ENCODE measurements around the gene TMC8.

The TMC8 gene

DNA sequence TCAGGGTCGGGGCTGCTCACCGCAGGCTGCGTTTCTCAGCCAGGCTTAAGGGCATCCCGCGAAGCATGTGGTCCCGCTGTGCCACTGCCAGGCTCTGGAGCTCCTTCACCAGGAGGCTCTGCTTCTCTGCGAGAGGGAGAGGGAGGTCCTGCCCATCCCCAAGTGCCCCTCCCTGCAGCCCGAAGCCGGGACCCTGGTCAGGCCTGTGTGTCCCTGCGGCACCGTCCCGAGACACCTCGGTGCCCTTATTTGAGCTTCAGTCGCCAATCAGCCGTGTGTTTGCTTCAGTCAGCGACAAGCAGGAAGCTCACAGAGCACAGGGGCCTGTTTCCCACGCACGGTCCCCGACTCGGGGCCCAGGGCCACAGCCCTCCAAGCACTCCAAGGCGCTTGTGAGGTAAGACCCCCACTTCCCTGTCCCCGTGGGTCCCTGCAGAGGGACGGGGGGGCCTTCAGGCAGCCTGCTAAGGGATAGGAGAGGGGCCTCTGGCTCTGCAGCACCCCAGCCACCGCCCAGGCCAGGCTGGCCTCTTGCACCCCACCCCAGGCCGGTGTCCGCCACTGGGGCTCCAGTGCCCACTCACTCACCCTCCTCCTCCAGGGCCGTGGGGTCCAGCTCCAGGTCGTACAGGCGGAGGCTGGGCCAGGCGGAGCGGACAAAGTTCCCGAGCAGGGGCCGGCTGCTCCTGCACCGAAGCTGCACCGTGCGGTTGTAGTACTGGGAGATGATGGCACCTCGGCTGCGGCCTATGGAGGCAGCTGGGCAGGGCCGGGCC, 5.2 kb upstream of the TMC8 start:
- no peak for DNase-seq

DNA sequence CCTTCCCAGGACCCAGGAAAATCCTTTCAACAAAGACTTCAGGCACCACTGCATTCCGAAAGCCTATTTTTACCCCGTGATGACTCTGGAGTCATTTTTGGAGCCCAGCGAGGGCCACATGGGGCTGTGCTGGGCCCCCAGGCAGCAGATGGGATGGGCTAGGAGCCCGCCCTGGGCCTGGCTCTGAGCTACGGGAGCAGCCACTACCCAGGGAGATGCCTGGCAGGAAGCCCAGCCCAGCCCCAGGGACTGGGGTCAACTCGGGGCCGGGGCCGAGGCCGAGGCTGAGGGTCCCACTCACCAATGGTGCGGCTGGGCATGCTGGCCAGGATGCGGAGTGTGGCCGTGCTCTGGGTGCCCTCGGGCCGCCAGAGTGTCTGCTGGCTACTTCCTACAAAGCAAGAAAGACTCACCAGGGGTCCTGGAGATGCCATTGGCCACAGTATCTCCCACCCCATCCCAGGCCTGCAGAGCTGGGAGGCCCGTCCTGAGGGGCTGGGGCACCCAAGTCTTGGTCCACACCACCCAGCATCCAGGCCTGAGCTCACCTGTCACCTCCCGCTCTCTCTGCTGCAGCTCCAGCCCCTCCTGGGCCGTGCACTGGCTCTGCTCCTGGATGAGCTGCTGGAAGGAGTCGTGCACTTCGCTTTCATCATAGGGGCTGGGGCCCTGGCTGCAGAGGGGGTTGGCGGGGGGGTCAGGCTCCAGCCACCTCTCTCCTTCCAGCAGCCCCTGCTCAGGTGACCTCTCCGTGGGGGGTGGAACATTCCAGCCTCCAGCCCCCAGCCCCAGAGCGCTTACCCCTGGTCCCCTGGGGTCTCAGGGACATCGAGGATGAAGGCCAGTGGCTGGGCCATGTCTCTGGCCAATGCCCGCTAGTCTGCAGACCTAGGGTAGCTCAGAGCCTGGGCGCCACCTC, 4.3 kb upstream of the TMC8 start:
- DNase-seq = no peak

DNA sequence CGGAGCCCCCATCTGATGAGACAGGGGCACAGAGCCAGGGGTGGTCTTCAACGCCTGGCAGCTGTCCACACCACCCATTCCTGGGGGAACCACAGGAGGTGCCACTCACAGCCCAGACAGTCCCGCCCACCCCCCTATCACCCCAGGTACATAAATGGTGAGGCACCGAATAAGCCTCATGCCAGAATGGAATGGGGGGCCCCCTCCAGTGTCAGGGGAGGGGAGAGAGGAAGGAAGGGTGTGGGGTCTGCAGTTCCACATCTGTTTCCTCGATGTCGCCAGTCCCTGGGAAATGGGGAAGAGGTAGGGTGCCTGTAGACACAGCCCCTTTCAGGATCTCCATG, 3.7 kb upstream of the TMC8 start:
- DNase-seq = no peak

DNA sequence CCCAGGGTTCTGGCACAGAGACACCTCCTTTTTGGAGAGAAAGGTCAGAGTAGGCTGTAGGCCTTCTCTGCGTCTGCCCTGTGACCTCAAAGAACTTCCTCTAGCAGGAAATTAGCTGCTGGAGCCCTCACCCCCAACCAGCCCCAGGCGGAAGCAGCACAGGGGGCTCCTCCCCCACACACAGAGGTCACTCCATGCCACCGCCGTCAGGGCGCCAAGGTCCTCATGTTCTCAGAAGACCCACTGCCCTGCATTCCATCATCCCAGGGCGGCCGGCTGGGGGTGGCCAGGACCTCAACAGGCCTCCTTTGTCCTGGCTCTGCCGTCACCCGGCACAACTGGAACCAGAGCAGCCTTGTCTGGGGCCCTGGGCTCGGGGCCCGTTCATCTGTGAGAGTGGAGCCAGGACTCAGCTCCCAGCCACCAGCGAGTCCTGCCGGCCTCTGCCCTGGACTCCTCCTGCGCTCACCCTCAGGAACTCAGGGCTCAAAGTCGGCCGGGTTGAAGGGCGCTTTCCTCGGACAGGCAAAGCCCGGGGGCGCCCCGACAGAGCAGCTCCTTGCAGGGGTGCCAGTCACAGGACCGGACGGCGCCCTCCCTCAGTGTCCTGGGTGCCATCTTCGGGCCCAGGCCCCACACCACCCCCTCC, 3.2 kb upstream of the TMC8 start:
- no peak for DNase-seq

DNA sequence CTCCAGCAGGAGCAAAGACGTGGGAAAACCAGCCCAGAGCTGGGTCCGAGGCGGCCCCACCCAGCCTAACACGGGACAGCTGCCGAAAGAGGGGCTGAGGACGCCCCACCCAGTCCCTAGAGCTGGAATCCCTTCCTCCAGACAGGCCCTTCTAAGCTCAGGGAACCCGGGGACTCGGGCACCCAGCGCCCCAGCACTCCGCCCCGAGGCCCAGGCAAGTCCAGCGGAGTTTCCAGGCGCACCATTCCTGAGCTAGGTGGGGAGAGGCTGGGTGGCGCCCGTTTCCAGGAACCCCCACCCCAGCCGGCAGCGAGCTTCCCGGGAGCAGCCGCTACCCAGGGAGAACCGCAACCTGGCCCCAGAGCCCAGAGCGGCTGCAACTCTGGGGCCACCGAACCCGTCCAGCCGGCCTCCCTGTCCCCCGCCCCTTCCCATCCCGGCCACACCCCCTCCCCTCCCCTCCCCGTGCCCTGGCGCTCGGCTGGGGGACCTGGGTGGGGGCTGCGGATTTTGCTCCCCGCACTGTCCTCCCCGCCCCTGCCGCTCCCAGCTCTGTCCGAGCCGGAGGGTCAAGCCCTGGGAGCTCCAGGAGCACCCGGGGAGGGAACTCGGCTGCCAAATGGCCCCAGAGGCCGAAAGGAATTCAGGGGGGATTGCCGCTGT, 2.6 kb upstream of the TMC8 start:
- no peak for DNase-seq

DNA sequence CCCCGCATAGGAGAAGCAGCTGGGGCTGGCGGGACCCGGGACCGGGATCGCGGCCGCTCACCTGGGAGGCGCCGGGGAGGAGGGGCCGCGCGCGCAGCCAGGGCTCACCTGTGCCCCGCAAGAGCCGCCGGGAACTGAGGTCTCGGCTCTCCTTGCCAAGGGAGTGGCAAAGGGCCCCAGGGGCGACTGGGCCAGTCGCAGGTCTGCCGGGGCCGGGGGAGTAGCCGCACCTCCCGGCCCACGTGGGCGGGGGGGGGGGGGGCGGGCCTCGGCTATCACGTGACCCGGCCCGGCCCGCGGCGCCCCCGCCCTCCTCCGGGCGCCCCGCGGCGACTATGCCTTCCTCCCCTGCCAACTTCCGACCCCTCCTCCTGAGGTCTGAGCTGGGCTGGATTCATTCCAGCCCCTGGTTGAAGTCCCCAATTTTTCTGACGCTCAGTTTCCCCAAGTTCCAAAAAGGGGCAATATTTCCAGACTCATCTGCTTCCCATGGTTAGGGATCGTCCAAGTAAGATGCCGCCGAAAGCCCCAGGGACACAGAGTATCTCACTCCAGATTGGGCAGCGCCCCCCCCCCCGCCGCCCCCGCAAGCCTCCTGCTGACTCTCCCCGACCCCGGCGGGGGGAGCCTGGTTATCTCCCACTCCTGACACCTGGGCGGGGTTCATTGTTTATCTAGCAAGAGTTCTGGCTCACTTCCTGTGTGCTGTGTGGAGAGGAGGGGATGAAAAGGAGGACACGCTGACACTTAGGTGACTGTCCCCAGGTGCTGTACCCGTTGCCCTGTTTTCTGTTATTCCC, 1.8 kb upstream of the TMC8 start, which contains the start of gene TMC6:
TMC6 (minus strand) TSS at position 205 of the 800 bp plus-strand sequence. CDS start 1,923 bp downstream, outside the sequence.
- DNase-seq = no peak

DNA sequence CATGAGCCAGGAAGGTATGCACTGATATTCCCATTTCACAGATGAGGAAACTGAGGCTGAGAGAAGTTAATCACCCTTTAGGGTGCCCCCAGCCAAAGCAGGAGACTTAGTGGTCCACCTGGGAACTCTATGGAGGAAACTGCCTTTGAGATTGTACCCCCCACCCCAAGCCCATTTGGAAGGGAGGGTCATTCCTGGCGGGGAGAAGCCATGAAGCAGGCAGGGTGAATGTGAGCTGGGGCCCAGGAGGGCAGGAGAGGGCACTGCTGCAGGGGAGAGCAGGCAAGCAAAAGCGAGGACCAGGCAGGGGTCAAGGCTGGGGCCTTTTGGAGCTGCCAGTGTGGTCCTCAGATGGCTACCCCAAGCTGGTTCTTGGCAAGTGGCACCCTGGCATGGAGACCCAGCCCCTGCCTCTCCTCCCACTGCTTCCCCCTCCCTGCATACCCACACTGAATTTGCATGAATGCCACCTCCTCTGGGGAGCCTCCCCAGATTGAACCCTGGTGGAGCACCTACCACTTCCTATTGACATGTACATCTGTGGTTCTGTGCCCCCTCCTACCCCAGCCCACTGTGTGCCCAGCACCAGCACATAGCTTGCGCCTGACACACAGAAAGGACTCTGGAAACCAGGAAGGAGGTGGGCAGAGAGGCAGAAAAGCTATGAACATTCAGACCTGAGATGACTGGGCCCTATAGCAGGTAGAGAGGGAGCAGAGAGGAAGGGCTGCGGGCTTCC, 1.1 kb upstream of the TMC8 start:
- no peak for DNase-seq

DNA sequence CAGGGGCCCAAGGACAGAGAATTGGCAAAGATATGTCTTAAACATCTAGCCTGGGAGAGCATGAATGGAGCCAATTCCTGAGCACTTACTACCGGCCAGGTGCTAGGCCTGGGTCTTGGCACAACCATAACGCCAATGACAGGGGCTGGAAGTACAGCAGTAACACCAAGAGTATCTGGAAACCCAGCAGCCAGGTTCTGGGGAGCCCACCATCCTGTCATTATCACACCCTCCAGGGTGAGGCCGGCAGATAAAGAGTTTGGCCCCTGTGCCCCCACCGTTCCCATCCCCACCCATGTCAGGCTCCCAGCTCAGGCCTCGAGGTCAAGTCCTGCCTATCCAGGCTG, 508 bp upstream of the TMC8 start:
- DNase-seq = no peak

DNA sequence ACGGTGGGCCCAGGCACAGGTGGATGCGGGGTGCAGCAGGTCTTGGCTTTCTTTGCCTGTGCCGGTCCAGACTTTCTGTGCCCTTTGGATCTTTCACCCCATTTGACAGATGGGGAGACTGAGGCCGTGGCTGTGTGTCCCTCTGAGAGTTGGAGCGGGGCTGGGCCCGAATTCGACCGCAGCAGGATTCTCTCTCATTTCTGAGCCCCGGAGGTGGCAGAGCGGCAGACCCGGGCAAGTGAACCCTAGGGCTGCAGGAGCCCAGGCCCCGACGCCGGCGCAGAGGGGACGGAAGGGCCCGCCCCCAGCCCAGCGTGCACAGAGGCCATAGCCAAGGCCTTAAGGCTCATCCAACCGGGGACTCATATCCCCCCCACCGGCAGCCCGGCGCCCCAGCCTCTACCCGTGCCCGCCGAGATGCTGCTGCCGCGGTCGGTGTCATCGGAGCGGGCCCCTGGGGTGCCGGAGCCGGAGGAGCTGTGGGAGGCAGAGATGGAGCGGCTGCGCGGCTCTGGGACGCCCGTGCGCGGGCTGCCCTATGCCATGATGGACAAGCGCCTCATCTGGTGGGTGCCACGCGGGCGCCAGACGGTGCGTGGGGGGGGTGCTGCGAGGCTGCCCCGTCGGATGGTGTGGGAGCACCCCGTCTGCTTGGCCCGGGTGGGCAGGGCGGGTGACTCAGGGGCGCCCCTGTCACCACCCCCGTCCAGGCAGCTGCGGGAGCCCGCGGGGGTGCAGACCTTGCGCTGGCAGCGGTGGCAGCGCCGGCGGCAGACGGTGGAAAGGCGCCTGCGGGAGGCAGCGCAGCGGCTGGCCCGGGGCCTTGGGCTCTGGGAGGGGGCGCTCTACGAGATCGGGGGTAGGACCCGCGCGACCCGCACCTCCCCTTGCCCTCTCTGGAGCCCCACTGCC, 857 bp downstream of the TMC8 start:
- DNase-seq = no peak

DNA sequence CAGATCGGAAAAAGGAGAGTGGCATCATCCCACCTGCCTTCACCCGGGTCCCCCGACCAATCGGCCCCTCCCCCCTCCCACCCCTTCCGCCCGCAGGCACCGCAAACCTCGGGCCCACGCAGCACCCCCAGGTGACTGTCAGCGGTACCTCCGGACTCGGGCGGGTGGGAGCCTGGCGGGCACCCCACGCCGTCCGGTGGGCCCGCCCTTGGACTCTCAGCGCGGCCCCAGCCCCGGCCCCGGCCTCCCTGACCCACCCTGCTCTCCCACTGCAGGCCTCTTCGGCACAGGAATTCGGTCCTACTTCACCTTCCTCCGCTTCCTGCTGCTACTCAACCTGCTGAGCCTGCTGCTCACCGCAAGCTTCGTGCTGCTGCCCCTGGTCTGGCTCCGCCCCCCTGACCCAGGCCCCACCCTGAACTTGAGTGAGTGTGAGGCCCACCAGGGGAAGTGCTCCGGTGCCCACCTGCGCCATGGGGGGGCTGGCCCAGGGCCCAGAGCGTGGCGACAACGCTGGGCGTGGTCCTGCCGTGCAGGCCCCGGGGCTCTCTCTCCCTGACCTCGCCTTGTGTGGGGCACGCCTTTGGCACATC, 1.6 kb downstream of the TMC8 start:
- DNase-seq = no peak

DNA sequence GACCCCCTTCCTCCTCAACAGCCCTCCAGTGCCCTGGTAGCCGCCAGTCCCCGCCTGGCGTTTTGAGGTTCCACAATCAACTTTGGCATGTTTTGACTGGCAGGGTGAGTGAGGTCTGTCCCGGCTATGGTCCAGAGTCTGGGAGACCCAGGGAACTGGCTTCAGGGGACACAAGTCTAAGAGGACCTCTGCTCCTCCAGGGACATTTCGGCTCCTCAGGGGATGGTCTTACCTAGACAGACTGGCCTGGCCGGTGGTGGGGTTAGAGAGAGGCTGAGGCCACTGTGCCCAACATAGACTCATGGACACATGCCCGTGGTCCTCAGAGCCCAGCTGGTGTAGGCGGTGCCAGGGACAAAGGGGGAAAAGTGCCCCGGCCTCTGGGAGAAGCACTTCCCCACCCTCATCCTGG, 2.2 kb downstream of the TMC8 start:
- no peak for DNase-seq

DNA sequence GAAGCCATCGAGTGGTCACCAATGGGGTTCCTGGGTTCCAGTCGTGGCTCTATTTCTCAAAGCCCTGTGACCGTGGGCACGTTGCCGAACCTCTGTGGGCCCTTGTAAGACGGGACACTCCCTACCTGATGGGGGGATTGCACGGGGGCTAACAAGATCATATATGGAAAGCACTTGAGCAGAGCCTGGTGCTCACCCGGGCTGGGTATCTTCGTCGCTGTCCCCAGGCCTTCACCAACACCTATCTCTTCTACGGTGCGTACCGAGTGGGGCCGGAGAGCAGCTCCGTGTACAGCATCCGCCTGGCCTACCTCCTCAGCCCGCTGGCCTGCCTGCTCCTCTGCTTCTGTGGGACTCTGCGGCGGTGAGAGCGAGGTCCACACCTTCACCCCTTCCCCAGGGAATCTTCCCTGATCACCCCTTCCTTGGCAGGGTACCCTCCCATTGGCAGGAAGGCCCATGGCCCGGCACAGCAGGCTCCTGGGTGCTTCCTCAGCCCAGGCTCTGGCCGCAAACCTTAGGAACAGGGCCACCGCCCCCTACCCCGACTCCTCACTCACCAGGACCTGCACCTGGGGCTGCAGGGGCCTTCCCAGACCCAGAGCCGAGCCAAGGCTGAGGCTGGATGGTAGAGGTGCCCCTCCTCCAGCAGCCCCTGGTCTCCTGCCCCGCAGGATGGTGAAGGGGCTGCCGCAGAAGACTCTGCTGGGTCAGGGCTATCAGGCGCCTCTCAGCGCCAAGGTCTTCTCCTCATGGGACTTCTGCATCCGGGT, 2.8 kb downstream of the TMC8 start:
- no peak for DNase-seq

DNA sequence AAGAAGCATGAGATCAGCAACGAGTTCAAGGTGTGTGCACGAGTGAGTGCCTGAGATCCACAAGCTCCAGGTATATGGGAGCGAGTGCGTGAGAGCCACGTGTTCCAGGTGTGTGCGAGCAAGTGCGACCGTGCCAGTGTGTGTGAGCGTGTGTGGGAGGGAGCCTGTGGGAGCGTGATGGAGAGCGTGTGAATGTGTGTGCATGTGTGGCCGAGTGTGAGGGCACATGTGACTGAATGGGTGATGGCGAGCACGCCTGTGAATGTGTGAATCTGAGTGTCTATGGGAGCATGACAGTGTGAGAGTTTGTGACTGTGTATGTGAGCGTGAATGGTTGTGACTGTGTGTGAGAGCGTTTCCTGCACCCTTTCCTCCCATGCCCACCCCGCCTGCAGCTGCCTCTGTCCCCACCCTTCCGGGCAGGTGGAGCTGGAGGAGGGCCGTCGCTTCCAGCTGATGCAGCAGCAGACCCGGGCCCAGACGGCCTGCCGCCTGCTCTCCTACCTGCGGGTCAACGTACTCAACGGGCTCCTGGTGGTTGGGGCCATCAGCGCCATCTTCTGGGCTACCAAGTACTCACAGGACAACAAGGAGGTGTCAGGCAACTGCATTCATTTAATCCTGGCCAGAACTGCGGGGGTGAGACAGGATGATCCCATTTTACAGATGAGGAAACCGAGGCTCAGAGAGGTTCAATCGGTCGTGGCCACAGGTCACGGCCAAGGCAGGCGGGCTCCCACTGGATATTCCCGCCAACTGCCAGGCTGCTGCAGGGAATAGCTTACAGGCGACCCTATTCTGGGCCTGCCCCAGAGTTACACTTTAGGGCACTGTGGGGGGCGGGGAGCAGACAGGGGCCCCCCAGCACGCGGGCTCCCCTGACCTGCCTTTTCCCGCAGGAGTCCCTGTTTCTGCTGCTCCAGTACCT, 3.7 kb downstream of the TMC8 start:
- no peak for DNase-seq

DNA sequence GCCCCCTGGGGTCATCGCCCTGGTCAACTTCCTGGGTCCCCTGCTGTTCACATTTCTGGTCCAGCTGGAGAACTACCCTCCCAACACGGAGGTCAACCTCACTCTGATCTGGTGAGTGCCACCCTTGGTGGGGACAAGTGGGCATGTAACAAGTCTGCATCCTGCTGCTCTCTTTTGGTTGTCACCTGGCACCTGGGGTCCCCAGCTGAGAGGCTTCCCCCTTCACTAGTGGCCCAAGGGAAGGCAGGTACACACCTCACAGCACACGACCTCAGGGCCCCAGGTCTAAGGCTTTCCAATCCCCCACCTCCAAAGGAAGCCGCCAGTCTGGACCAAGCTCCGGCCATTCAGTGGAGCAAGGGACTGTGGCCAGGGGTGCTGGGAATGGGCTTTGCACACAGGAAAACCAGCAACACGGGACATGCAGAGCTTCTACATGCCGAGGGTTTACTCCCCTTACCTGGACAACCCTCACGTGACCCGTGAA, 4.4 kb downstream of the TMC8 start:
- DNase-seq = no peak

DNA sequence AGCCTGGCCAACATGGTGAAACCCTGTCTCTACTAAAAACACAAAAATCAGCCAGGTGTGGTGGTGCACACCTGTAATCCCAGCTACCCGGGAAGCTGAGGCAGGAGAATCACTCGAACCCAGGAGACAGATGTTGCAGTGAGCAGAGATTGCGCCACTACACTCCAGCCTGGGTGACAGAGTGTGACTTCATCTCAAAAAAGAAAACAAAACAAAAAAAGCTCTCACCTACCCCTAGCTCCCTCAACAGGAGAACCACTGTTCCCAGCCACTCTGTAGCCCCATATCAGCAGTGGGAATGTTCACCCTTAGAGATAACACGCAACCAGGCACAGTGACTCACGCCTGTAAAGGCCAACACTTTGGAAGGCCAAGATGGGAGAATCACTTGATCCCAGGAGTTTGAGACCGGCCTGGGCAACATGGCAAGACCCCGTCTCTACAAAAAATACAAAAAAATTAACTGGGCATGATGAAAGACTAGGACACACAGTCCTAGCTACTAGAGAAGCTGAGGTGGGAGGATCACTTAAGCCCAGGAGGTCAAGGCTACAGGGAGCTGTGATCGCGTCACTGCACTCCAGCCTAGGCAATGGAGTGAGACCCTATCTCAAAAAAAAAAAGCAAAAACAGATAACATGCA, 5.4 kb downstream of the TMC8 start:
- no peak for DNase-seq

DNA sequence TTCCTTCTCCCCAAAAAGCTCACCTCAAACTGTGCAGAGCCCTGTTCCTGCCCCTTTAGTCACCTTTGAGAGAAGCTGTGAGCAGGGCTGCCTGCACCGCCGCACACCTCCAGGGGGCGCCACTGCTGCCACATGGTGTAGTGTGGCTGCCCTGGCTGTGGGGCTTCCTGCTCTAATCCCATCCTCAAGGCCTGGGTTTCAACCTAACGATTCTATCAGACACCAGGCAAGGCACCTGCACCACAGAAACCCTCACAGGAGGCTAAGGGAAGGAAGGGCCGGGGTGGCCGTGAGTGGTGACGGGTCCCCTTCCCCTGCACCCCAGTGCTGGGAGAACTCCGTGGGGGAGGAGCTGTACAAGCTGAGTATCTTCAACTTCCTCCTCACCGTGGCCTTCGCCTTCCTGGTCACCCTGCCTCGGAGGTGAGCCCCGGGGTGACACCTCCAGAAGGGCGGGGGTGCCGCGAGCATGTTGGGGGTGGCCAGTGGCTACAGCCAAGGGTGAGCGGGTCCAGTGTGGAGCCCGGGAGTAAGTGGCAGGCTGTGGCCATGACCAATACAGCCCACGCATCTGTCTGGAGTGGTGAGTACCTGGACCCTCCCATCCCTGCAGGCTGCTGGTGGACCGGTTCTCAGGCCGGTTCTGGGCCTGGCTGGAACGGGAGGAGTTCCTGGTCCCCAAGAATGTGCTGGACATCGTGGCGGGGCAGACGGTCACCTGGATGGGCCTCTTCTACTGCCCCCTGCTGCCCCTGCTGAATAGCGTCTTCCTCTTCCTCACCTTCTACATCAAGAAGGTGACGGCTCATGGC, 7.0 kb downstream of the TMC8 start:
- no peak for DNase-seq

Data from NCI-H2107 (cell line).